HepG2 (cell line): ENCODE data around the gene MICAL3. TPM values are rescaled to one million over a fixed set of nuclear protein-coding genes. Genes with fewer than 3 reads are reported as not detected.
A peak's percentile ranks its signal among the peaks of the same experiment; 100 is the strongest.

Source experiments
- ARID5B ChIP-seq: IDR thresholded peaks from 2 replicates; pipeline ENCODE4 v1.4.0; 2020; ENCODE audit warnings: mild to moderate bottlenecking, missing genetic modification reagents
- DDIT3 ChIP-seq: sonication (generic); formaldehyde crosslinking; IDR thresholded peaks from 2 replicates; pipeline ENCODE4 v1.4.0; 2020; ENCODE audit warnings: mild to moderate bottlenecking, missing genetic modification reagents
- HOXA7 ChIP-seq: sonication (generic); formaldehyde crosslinking; IDR thresholded peaks from 2 replicates; pipeline ENCODE4 v1.8.1; 2022; ENCODE audit warnings: mild to moderate bottlenecking, missing genetic modification reagents, moderate library complexity
- KDM5B ChIP-seq: sonication (generic); formaldehyde crosslinking; IDR thresholded peaks from 2 replicates; pipeline ENCODE4 v1.4.0; 2020; ENCODE audit warnings: missing genetic modification reagents, mild to moderate bottlenecking, borderline replicate concordance
- MTERF4 ChIP-seq: sonication (generic); formaldehyde crosslinking; IDR thresholded peaks from 2 replicates; pipeline ENCODE4 v1.8.0; 2023; ENCODE audit warnings: mild to moderate bottlenecking, missing genetic modification reagents
- NRL ChIP-seq: sonication (generic); formaldehyde crosslinking; IDR thresholded peaks from 2 replicates; pipeline ENCODE4 v1.5.0; 2020; ENCODE audit warnings: missing genetic modification reagents, mild to moderate bottlenecking, moderate library complexity, borderline replicate concordance
- POGZ ChIP-seq: sonication (generic); formaldehyde crosslinking; IDR thresholded peaks from 2 replicates; pipeline ENCODE4 v1.4.0; 2020; ENCODE audit warnings: mild to moderate bottlenecking, missing genetic modification reagents
- RFXANK ChIP-seq: IDR thresholded peaks from 2 replicates; pipeline ENCODE4 v1.6.1; 2016
- SNRNP70 ChIP-seq: fragments of 200-400 bp; formaldehyde crosslinking; IDR thresholded peaks from 2 replicates; pipeline ENCODE4 v1.6.1; 2017; ENCODE audit warnings: mild to moderate bottlenecking, low read depth, low read length, moderate library complexity
- SOX6 ChIP-seq, 2 experiments: fragments of 450-650 bp in 1 of 2; sonication (generic) in 1 of 2; formaldehyde crosslinking in 1 of 2; IDR thresholded peaks; 2 replicates each; pipeline versions ENCODE4 v1.4.0 to v1.6.1; 2017 to 2020; ENCODE audit warnings: antibody characterized with exemption in 1 of 2, mild to moderate bottlenecking in 1 of 2, missing genetic modification reagents in 1 of 2
- ZBTB49 ChIP-seq: sonication (generic); formaldehyde crosslinking; IDR thresholded peaks from 2 replicates; pipeline ENCODE4 v1.4.0; 2020; ENCODE audit warnings: missing genetic modification reagents, borderline replicate concordance
- ZFAT ChIP-seq: sonication (generic); formaldehyde crosslinking; conservative IDR thresholded peaks from 2 replicates; pipeline ENCODE4 v1.8.1; 2023; ENCODE audit warnings: missing genetic modification reagents, inconsistent platforms
- ZMAT3 ChIP-seq: sonication (generic); formaldehyde crosslinking; conservative IDR thresholded peaks from 2 replicates; pipeline ENCODE4 v1.7.0; 2021; ENCODE audit warnings: missing genetic modification reagents
- ZNF225 ChIP-seq: sonication (generic); formaldehyde crosslinking; IDR thresholded peaks from 2 replicates; pipeline ENCODE4 v1.4.0; 2020; ENCODE audit warnings: mild to moderate bottlenecking, missing genetic modification reagents
- ZNF672 ChIP-seq: sonication (generic); formaldehyde crosslinking; IDR thresholded peaks from 2 replicates; pipeline ENCODE4 v1.8.1; 2022; ENCODE audit warnings: missing genetic modification reagents
- ZNF747 ChIP-seq: sonication (generic); formaldehyde crosslinking; IDR thresholded peaks from 2 replicates; pipeline ENCODE4 v1.8.1; 2023; ENCODE audit warnings: missing genetic modification reagents, mild to moderate bottlenecking, borderline replicate concordance
- polyA plus RNA-seq, 8 experiments: library from polyadenylated mRNA; depleted of rRNA in 3 of 8; stranded (reverse) in 7 of 8; unstranded in 1 of 8; fragments of >200 nt; fragmentation: Illumina TruSeq in 4 of 8; extraction: Trizol in 4 of 8; gene quantifications; 2 replicates each; pipeline versions ENCODE4 v1.2.1 to v1.2.3, GENCODE V29; 2011 to 2016; ENCODE audit warnings: low read depth in 4 of 8, missing spikeins in 1 of 8, mixed read lengths in 1 of 8; ENCODE audit not compliant: insufficient read depth in 1 of 8
- total RNA-seq, 5 experiments: library from RNA; depleted of rRNA; stranded (reverse); fragments of >200 nt; fragmentation: Illumina TruSeq; extraction: Trizol; gene quantifications; 2 replicates each; pipeline ENCODE4 v1.2.3, GENCODE V29; 2016; ENCODE audit warnings: low read depth in 1 of 5
- TF ChIP-seq, protein P1 (sequence below): sonication (generic); formaldehyde crosslinking; IDR thresholded peaks from 2 replicates; pipeline ENCODE4 v1.8.0; 2022; ENCODE audit warnings: missing genetic modification reagents, mild to moderate bottlenecking, borderline replicate concordance

Gene MICAL3
- total and polyA plus RNA-seq, 2 of the 13 experiments (the other 11 are each of a cell fraction or from before 2014, with no cell fraction given) = 5.3 to 12.5 TPM

GRCh38 chr22:17786435-17787161 lies 237.8 kb downstream of the MICAL3 start (continued):
- TF ChIP-seq POGZ (CRISPR knock-in tag) (no peak), RFXANK (no peak), ZNF747 (peak; percentile 39; the same call in 1 of the 2 replicates), ZNF672 (CRISPR knock-in tag) (no peak), ZMAT3 (CRISPR knock-in tag) (no peak), ZBTB49 (CRISPR knock-in tag) (no peak), KDM5B (CRISPR knock-in tag) (peak; percentile 42; the same call in 1 of the 2 replicates), HOXA7 (CRISPR knock-in tag) (no peak), ZFAT (CRISPR knock-in tag) (no peak), NRL (CRISPR knock-in tag) (no peak), MTERF4 (CRISPR knock-in tag) (no peak), ZNF225 (no peak), DDIT3 (CRISPR knock-in tag) (no peak), SOX6 (IDR thresholded peaks at IDR 0.05) (no peak), SOX6 (CRISPR knock-in tag; IDR thresholded peaks at IDR 0.05) (peak; percentile 98), ARID5B (CRISPR knock-in tag) (peak; percentile 49; the same call in 1 of the 2 replicates), SNRNP70 (no peak)
- TF ChIP-seq, protein P1, sequence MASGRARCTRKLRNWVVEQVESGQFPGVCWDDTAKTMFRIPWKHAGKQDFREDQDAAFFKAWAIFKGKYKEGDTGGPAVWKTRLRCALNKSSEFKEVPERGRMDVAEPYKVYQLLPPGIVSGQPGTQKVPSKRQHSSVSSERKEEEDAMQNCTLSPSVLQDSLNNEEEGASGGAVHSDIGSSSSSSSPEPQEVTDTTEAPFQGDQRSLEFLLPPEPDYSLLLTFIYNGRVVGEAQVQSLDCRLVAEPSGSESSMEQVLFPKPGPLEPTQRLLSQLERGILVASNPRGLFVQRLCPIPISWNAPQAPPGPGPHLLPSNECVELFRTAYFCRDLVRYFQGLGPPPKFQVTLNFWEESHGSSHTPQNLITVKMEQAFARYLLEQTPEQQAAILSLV (CRISPR knock-in tag) = no peak
